Memory B cell (primary cell): ENCODE data around the gene ATP6V0B.

Source experiments
- ATAC-seq: fragments of 150-1000 bp; cut with Tn5 transposase; 2 replicates; pipeline ENCODE4 v1.10.0; 2021; ENCODE audit warnings: low read depth, mild to moderate bottlenecking, moderate library complexity
- DNase-seq, 2 donors: peaks; one replicate each; pipeline ENCODE4 v3.0.0; 2022; ENCODE audit warnings: low spot score in 2 of 2
- H3K27ac Mint-ChIP-seq: one replicate; pipeline ENCODE4 v1.8.0; 2022; ENCODE audit warnings: mild to moderate bottlenecking, moderate library complexity, mixed read lengths
- H3K27me3 Mint-ChIP-seq: one replicate; pipeline ENCODE4 v1.8.0; 2022; ENCODE audit warnings: mixed read lengths
- H3K36me3 Mint-ChIP-seq: one replicate; pipeline ENCODE4 v1.8.0; 2022; ENCODE audit warnings: mild to moderate bottlenecking, mixed read lengths
- H3K4me1 Mint-ChIP-seq: one replicate; pipeline ENCODE4 v1.8.0; 2022; ENCODE audit warnings: mixed read lengths
- H3K4me3 Mint-ChIP-seq: one replicate; pipeline ENCODE4 v1.8.0; 2022; ENCODE audit warnings: mild to moderate bottlenecking, moderate library complexity, mixed read lengths
- H3K9me3 Mint-ChIP-seq: one replicate; pipeline ENCODE4 v1.8.0; 2022; ENCODE audit warnings: mixed read lengths

The ATP6V0B gene

DNA sequence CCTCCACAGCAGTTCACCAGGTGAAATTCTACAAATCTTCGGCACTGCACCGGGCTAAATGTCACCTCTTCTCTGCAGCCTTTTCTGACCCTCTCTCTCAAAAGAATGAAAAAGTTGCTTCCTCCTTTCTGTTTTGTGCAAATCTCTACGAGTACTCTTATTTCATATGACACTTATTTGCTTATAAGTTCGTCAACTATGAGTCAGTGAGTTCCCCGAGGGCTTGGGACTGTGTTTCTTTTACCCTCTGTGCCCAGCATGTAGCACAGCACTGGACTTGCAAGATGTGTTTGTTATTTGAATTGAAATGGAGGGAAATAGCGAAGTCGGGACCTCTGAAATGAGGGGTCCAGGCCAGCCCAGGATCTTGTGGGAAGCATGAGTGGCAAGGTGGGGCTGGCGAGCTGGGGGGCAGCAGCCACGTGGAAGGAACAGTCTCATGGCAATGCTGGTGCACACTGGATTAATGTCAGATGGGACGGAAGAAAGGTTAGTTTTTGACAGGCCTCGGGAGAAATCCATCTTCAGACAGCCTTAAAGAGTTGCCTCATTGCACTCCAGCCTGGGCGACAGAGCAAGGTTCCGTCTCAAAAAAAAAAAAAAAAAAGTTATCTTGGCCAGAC lies 50.3 kb downstream of the ATP6V0B start:
- Mint-ChIP-seq H3K9me3 (no peaks in the 10 kb centered on the region), H3K27ac (peak overlapping the region; percentile 88), H3K27me3 (no peaks in the 10 kb centered on the region), H3K4me3 (peak overlapping the region; percentile 62), H3K36me3 (no peaks in the 10 kb centered on the region), H3K4me1 (peaks cover 28% of the 10 kb centered on the region)
- ATAC-seq (peak; percentile 28), DNase-seq (no peak)

GRCh38 chr1:44025816-44026215 lies 51.1 kb downstream of the ATP6V0B start:
- no peak for DNase-seq
- no peak for ATAC-seq
- Mint-ChIP-seq H3K4me3 (peak overlapping the region; percentile 49), H3K36me3 (no peaks in the 10 kb centered on the region), H3K4me1 (peaks cover 28% of the 10 kb centered on the region), H3K27me3 (no peaks in the 10 kb centered on the region), H3K9me3 (no peaks in the 10 kb centered on the region), H3K27ac (peak overlapping the region; percentile 23)

GRCh38 chr1:44027320-44027719 lies 52.6 kb downstream of the ATP6V0B start:
- H3K9me3 Mint-ChIP-seq, result no peaks in the 10 kb centered on the region
- peaks cover 33% of the 10 kb centered on the region for H3K4me1 Mint-ChIP-seq
- H3K27me3 Mint-ChIP-seq, result no peaks in the 10 kb centered on the region
- no peaks in the 10 kb centered on the region for H3K36me3 Mint-ChIP-seq
- DNase-seq, result no peak
- H3K4me3 Mint-ChIP-seq, result no peak overlapping the region
- H3K27ac Mint-ChIP-seq, result no peak overlapping the region
- no peak for ATAC-seq
